Esophagus muscularis mucosa (tissue), 3 donors: ENCODE measurements around the gene MAN2B1.

Source experiments
- POLR2A ChIP-seq: fragments of 450-650 bp; IDR thresholded peaks from one replicate; pipeline ENCODE4 v1.6.1; 2017; ENCODE audit warnings: antibody characterized with exemption, moderate library complexity, mild to moderate bottlenecking, low read depth
- POLR2AphosphoS5 ChIP-seq, 2 donors: sonication (generic); formaldehyde crosslinking; IDR thresholded peaks; one replicate each; pipeline ENCODE4 v1.6.1; 2017; ENCODE audit warnings: antibody characterized with exemption in 2 of 2
- TF ChIP-seq, protein P1 (sequence below), 3 experiments: fragments of 200-600 bp in 2 of 3; fragments of 450-650 bp in 1 of 3; sonication (generic) in 2 of 3; IDR thresholded peaks; one replicate each; pipeline ENCODE4 v1.5.1; 2017 to 2019; ENCODE audit warnings: antibody characterized with exemption in 3 of 3, mild to moderate bottlenecking in 2 of 3, moderate library complexity in 1 of 3

DNA sequence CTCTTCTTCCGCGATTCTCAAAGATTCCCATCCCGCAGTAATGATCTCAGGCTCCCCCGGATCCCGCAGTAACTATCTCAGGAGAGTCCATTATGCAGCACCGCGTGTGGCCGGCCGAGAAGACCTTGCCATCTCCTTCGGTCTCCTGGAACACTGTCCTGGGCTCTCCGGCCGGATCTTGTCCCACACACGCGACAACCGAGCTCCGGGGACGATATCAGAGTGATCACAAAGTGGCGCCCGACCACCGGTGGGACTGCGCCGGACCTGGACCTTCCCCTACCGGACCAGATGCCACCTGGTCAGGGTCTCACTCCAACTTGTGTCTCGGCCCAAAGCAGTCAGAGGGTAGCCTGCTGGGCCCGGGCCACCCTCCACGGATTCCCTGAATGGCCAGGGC is 24.0 kb downstream of the MAN2B1 start:
- TF ChIP-seq, protein P1, sequence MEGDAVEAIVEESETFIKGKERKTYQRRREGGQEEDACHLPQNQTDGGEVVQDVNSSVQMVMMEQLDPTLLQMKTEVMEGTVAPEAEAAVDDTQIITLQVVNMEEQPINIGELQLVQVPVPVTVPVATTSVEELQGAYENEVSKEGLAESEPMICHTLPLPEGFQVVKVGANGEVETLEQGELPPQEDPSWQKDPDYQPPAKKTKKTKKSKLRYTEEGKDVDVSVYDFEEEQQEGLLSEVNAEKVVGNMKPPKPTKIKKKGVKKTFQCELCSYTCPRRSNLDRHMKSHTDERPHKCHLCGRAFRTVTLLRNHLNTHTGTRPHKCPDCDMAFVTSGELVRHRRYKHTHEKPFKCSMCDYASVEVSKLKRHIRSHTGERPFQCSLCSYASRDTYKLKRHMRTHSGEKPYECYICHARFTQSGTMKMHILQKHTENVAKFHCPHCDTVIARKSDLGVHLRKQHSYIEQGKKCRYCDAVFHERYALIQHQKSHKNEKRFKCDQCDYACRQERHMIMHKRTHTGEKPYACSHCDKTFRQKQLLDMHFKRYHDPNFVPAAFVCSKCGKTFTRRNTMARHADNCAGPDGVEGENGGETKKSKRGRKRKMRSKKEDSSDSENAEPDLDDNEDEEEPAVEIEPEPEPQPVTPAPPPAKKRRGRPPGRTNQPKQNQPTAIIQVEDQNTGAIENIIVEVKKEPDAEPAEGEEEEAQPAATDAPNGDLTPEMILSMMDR (IDR thresholded peaks at IDR 0.05) = no peak
- TF ChIP-seq POLR2AphosphoS5 (IDR thresholded peaks at IDR 0.05) (no peak), POLR2A (no peak)
